ENCODE measurements around the gene PDCD2L. TPM values are rescaled to one million over a fixed set of nuclear protein-coding genes. Genes with fewer than 3 reads are reported as not detected.
"Not testable (repeated sequence)": the region's sequence is repeated elsewhere in the genome, so short reads cannot be mapped to it uniquely, and the experiment has no call there.

The PDCD2L gene
- total and polyA plus RNA-seq, 2 experiments from 2014 or later, result 6.3 to 9.8 TPM

DNA sequence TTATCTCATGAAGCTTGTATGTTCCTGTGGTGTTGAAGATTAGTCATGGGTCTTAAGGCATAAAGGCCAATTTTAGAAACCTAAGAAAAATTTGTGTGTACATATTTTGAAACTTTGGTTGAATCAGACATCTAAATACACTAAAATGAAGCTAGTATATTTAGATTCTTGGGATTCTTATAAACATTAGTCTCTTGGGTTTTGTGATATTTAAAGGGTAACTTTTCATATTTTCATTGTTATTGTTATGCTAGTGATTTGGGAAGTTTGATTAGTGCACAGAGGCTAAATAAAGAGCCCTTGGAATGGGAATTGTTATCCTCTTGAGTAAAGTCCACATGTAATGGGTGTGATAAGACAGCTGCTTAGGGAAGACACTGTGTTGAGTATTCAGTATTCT lies 48.5 kb downstream of the PDCD2L start:
- Histone ChIP-seq H3K27me3 (no peaks in the 10 kb centered on the region), H3K4me3 (no peak overlapping the region), H2AFZ (no peak overlapping the region), H3K4me1 (ENCODE audit: insufficient read depth) (no peaks in the 10 kb centered on the region), H3K27ac (no peak overlapping the region), H3K9me3 (ENCODE audit: low read depth) (no peaks in the 10 kb centered on the region), H3K79me2 (peaks cover 31% of the 10 kb centered on the region), H3K9me2 (replicated peaks; ENCODE audit: insufficient read depth) (no peaks in the 10 kb centered on the region), H3K4me2 (no peak overlapping the region), H4K20me1 (ENCODE audit: insufficient read depth, poor library complexity, severe bottlenecking) (peaks cover 3% of the 10 kb centered on the region), H3K36me3 (replicated peaks; ENCODE audit: insufficient read depth, low read depth) (peaks cover 3% of the 10 kb centered on the region)
- TF ChIP-seq, protein P1, sequence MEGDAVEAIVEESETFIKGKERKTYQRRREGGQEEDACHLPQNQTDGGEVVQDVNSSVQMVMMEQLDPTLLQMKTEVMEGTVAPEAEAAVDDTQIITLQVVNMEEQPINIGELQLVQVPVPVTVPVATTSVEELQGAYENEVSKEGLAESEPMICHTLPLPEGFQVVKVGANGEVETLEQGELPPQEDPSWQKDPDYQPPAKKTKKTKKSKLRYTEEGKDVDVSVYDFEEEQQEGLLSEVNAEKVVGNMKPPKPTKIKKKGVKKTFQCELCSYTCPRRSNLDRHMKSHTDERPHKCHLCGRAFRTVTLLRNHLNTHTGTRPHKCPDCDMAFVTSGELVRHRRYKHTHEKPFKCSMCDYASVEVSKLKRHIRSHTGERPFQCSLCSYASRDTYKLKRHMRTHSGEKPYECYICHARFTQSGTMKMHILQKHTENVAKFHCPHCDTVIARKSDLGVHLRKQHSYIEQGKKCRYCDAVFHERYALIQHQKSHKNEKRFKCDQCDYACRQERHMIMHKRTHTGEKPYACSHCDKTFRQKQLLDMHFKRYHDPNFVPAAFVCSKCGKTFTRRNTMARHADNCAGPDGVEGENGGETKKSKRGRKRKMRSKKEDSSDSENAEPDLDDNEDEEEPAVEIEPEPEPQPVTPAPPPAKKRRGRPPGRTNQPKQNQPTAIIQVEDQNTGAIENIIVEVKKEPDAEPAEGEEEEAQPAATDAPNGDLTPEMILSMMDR (IDR thresholded peaks at IDR 0.05; ENCODE audit: poor library complexity), result no peak
- no peak for TF ChIP-seq EZH2 (IDR thresholded peaks at IDR 0.05; ENCODE audit: borderline replicate concordance)
- TF ChIP-seq EZH2phosphoT487 (IDR thresholded peaks at IDR 0.05; ENCODE audit: low read depth, severe bottlenecking, unreplicated experiment), result no peak
- DNase-seq (ENCODE audit: low spot score), result no peak

DNA sequence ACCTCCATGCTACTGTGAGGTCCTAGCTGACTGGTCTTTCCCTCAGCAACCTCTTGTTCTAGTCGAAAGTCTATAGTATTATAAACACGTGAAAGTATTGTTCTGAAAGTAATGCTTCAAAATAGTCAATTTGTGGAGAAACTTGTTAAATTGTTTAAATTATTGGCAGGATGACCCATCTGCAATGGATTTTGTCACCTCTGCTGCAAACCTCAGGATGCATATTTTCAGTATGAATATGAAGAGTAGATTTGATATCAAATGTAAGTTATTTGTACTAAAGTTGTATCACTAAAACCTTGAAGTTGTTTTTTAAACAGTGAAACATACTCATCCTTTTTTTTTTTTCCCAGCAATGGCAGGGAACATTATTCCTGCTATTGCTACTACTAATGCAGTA lies 49.9 kb downstream of the PDCD2L start:
- H3K79me2 ChIP-seq, result peaks cover 35% of the 10 kb centered on the region
- H3K27me3 ChIP-seq, result no peaks in the 10 kb centered on the region
- peaks cover 3% of the 10 kb centered on the region for H4K20me1 ChIP-seq (ENCODE audit: insufficient read depth, poor library complexity, severe bottlenecking)
- no peaks in the 10 kb centered on the region for H3K9me3 ChIP-seq (ENCODE audit: low read depth)
- no peak overlapping the region for H3K27ac ChIP-seq
- H3K4me3 ChIP-seq, result no peak overlapping the region
- H3K4me1 ChIP-seq (ENCODE audit: insufficient read depth), result no peaks in the 10 kb centered on the region
- H3K36me3 ChIP-seq (replicated peaks; ENCODE audit: insufficient read depth, low read depth), result no peaks in the 10 kb centered on the region
- 98% methylated on average over 2 of the region's 2 CpGs for WGBS (ENCODE audit: low lambda C conversion rate, missing lambda C conversion rate)
- H2AFZ ChIP-seq, result no peak overlapping the region
- no peak for TF ChIP-seq EZH2 (IDR thresholded peaks at IDR 0.05; ENCODE audit: borderline replicate concordance)
- no peak for TF ChIP-seq EZH2phosphoT487 (IDR thresholded peaks at IDR 0.05; ENCODE audit: low read depth, severe bottlenecking, unreplicated experiment)
- TF ChIP-seq, protein P1 (IDR thresholded peaks at IDR 0.05; ENCODE audit: poor library complexity), result no peak
- no peaks in the 10 kb centered on the region for H3K9me2 ChIP-seq (replicated peaks; ENCODE audit: insufficient read depth)
- no peak for DNase-seq (ENCODE audit: low spot score)
- H3K4me2 ChIP-seq, result no peak overlapping the region

DNA sequence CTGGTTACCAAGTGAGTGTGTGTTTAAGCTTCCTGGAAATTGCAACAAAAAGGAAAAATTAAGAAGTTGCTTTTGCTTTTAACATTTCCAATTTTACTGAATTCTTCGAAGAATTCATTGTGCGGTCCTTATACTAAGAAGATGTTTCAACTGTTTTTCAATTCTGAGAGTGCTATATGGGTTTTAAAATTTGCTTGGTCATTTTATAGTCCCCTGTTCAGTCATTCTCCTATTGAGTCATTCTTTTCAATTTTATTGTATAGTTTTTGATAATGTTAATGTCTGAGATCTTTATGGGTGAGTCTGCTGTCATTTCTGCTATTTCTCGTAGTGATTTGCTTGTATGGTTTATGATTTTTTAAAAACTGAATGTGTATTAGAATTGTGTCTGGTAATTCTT lies 50.5 kb downstream of the PDCD2L start:
- no peak overlapping the region for H2AFZ ChIP-seq
- H3K27ac ChIP-seq, result no peak overlapping the region
- no peak overlapping the region for H3K4me3 ChIP-seq
- H3K9me3 ChIP-seq (ENCODE audit: low read depth), result no peaks in the 10 kb centered on the region
- TF ChIP-seq, protein P1 (IDR thresholded peaks at IDR 0.05; ENCODE audit: poor library complexity), result no peak
- 99% methylated on average over 3 of the region's 3 CpGs for WGBS (ENCODE audit: low lambda C conversion rate, missing lambda C conversion rate)
- H4K20me1 ChIP-seq (ENCODE audit: insufficient read depth, poor library complexity, severe bottlenecking), result peaks cover 3% of the 10 kb centered on the region
- no peaks in the 10 kb centered on the region for H3K9me2 ChIP-seq (replicated peaks; ENCODE audit: insufficient read depth)
- DNase-seq (ENCODE audit: low spot score), result no peak
- peaks cover 35% of the 10 kb centered on the region for H3K79me2 ChIP-seq
- H3K4me1 ChIP-seq (ENCODE audit: insufficient read depth), result no peaks in the 10 kb centered on the region
- H3K36me3 ChIP-seq (replicated peaks; ENCODE audit: insufficient read depth, low read depth), result no peaks in the 10 kb centered on the region
- H3K27me3 ChIP-seq, result no peaks in the 10 kb centered on the region
- H3K4me2 ChIP-seq, result no peak overlapping the region

DNA sequence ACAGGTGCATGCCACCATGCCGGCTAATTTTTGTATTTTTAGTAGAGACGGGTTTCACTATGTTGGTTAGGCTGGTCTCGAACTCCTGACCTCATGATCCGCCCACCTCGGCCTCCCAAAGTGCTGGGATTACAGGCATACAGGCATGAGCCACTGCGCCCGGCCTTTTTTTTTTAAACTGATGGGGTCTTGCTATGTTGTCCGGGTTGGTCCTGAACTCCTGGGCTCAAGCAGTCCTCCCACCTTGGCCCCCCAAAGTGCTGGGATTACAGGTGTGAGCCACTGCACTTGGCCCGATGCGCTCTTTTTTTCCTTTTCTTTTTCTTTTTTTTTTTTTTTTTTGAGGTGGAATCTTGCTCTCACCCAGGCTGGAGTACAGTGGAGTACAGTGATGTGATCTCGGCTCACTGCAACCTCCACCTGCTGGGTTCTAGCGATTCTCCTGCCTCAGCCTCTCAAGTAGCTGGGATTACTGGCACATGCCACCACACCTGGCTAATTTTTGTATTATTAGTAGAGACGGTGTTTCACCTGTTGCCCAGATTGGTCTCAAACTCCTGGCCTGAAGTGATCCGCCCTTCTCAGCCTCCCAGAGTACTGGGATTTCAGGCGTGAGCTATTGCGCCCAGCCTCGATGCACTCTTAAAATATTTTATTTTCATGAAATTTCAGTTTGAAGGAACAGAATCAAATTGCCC lies 51.7 kb downstream of the PDCD2L start:
- H3K79me2 ChIP-seq, result peaks cover 43% of the 10 kb centered on the region

More for the DNA sequence above, 51.7 kb downstream of the PDCD2L start:
- not testable (repeated sequence) for H3K4me2 ChIP-seq; H3K9me3 ChIP-seq (ENCODE audit: low read depth); H3K27me3 ChIP-seq; H3K36me3 ChIP-seq (replicated peaks; ENCODE audit: insufficient read depth, low read depth); H3K27ac ChIP-seq; H3K9me2 ChIP-seq (replicated peaks; ENCODE audit: insufficient read depth); H3K4me1 ChIP-seq (ENCODE audit: insufficient read depth); H4K20me1 ChIP-seq (ENCODE audit: insufficient read depth, poor library complexity, severe bottlenecking); H2AFZ ChIP-seq; H3K4me3 ChIP-seq; DNase-seq (ENCODE audit: low spot score)
- 93% methylated on average over 16 of the region's 17 CpGs for WGBS (ENCODE audit: low lambda C conversion rate, missing lambda C conversion rate)

Data from hepatocyte (in vitro differentiated cells).